GM18858 (cell line): ENCODE results near the gene ABCC4.

Experiments
- ATAC-seq: cut with Tn5 transposase; IDR thresholded peaks from one replicate; pipeline ENCODE4 v1.9.1; 2021; ENCODE audit not compliant: unreplicated experiment

ABCC4 gene, protein sequence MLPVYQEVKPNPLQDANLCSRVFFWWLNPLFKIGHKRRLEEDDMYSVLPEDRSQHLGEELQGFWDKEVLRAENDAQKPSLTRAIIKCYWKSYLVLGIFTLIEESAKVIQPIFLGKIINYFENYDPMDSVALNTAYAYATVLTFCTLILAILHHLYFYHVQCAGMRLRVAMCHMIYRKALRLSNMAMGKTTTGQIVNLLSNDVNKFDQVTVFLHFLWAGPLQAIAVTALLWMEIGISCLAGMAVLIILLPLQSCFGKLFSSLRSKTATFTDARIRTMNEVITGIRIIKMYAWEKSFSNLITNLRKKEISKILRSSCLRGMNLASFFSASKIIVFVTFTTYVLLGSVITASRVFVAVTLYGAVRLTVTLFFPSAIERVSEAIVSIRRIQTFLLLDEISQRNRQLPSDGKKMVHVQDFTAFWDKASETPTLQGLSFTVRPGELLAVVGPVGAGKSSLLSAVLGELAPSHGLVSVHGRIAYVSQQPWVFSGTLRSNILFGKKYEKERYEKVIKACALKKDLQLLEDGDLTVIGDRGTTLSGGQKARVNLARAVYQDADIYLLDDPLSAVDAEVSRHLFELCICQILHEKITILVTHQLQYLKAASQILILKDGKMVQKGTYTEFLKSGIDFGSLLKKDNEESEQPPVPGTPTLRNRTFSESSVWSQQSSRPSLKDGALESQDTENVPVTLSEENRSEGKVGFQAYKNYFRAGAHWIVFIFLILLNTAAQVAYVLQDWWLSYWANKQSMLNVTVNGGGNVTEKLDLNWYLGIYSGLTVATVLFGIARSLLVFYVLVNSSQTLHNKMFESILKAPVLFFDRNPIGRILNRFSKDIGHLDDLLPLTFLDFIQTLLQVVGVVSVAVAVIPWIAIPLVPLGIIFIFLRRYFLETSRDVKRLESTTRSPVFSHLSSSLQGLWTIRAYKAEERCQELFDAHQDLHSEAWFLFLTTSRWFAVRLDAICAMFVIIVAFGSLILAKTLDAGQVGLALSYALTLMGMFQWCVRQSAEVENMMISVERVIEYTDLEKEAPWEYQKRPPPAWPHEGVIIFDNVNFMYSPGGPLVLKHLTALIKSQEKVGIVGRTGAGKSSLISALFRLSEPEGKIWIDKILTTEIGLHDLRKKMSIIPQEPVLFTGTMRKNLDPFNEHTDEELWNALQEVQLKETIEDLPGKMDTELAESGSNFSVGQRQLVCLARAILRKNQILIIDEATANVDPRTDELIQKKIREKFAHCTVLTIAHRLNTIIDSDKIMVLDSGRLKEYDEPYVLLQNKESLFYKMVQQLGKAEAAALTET (N-terminal part only)

DNA sequence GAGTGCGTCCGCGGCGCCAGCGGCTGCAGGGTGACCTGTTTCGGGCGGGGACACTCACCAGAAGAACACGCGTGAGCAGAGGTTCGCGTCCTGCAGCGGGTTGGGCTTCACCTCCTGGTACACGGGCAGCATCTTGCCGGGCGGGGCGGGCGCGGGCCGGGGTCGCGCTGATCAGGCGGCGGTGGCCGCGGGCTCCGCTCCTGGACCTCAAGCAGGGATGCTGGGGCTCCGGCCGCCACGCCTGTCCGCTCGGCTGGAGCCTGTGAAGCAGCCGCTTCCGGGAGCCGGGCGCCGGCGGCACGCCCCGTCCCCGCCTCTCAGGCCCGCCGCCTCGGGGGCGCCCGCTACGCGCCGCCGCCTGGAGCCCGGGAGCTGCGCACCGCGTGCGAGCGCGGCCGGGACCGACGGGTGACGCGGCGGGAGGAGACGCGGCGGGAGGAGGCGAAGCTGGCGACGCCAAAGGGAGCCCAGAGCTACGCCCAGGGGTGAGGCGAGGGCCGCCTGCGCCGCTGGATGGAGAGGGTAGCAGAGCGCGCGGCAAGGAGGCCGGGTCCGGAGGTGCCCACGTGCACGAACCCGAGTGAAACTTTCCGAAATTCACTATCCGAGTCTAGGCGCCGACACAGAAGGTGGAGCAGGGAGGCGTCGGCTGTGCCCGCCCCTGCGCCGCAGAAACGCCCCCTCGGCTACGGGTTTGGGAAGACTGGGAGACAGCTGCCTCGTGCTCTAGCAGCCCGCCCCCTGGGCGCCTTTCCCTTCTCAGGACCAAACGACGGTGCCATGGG lies at the start of gene ABCC4:
ABCC4 (minus strand) TSS at position 269 of the 785 bp plus-strand sequence; CDS start at position 132, 137 bp downstream.
- peak; percentile 81 for ATAC-seq

DNA sequence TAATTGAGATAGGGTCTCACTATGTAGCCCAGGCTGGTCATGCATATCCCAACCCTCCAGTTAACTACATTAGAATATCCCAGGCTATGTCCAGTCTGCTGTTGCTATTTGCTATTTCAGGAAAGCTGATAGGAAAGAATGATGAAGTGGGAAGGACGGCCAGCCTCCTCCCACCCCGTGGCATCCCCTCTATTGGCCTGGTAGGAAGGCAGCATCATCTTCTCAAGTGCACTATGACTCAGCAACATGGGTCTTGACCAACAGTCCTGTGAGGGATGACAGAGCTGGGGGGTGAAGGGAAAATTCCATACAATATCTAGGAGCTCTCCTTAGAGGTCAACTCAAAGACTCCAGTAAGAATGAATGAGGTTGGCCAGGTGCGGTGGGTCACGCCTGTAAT lies 48.0 kb upstream of the ABCC4 start:
- ATAC-seq = no peak

GRCh38 chr13:95343944-95344343 lies 42.7 kb upstream of the ABCC4 start:
- ATAC-seq = no peak

DNA sequence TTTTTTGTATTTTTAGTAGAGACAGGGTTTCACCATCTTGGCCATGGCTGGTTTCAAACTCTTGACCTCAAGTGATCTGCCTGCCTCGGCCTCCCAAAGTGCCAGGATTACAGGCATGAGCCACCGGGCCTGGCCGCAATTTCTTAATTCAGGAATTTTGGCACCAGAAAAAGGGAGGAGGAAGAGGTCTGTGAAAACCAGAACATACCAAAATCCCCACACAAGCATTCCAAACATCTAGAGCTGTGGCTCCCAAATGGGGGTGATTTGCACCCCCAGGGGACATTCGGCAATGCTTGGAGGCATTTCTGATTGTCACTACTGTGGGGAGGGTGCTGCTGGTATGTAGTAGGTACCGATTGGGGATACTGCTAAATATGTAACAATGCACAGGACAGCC lies 40.2 kb upstream of the ABCC4 start:
- no peak for ATAC-seq

- no peak for ATAC-seq
Measured at GRCh38 chr13:95338905-95339304, 37.7 kb upstream of the ABCC4 start.

- ATAC-seq = no peak
Measured at GRCh38 chr13:95337597-95337996, 36.3 kb upstream of the ABCC4 start.

GRCh38 chr13:95335667-95336066 lies 34.4 kb upstream of the ABCC4 start:
- no peak for ATAC-seq

GRCh38 chr13:95328386-95328785 lies 27.1 kb upstream of the ABCC4 start:
- no peak for ATAC-seq

DNA sequence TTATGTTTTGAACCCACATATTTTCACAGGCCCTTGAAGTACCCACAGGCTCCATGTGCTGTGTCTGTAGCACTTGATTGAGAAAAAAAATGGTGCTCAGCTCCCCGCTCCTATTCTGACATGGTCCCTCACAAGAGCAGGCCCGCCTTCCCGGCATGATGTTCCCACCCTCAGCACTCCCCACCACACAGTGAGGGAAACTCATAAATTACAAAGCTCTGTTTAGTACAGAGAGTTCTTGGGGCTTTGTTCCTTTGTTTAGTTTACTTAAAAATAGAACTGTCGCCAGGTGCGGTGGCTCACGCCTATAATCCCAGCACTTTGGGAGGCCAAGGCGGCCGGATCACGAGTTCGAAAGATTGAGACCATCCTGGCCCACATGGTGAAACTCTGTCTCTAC lies 25.9 kb upstream of the ABCC4 start:
- ATAC-seq = no peak

GRCh38 chr13:95326695-95327094 lies 25.4 kb upstream of the ABCC4 start:
- ATAC-seq = no peak

GRCh38 chr13:95325485-95325884 lies 24.2 kb upstream of the ABCC4 start:
- ATAC-seq = no peak

- no peak for ATAC-seq
Measured at GRCh38 chr13:95323930-95324662, 22.8 kb upstream of the ABCC4 start.

- no peak for ATAC-seq
Measured at GRCh38 chr13:95319551-95320274, 18.5 kb upstream of the ABCC4 start.

DNA sequence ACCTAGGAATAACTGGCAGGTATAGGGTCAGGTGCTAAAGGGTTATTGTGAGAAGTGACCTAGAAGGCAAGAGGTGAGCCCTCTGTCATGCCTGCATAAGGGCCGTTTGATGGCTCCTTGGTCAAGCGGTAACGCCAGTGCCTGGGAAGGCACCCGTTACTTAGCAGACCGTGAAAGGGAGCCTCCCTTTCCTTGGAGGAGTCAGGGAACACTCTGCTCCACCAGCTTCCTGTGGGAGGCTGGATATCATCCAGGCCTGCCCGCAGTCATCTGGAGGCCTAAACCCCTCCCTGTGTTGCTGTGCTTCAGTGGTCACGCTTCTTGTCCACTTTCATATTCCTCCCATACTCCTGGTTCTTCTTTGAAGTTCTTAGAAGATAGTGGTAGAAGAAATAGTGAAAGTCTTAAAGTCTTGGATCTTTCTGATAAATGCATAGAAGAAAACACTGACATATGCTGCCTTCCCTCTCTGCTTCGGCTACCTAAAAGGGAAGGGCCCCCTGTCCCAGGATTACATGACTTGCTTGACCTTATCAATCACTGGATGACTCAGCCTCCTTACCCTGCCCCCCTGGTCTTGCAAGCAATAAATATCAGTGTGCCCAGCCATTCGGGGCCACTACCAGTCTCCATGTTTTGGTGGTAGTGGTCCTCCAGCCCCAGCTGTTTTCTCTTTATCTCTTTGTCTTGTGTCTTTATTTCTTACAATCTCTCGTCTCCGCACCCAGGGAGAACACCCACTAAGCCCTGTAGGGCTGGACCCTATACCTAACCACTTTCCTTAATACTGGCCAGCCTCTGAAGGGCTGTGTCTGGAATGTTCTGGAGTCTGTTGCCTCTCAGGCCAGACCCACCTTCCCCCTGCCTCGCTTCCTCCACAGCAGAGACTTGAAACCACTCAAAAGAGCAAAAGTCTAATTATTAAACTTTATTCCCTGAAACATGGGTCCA lies 16.1 kb upstream of the ABCC4 start:
- no peak for ATAC-seq

DNA sequence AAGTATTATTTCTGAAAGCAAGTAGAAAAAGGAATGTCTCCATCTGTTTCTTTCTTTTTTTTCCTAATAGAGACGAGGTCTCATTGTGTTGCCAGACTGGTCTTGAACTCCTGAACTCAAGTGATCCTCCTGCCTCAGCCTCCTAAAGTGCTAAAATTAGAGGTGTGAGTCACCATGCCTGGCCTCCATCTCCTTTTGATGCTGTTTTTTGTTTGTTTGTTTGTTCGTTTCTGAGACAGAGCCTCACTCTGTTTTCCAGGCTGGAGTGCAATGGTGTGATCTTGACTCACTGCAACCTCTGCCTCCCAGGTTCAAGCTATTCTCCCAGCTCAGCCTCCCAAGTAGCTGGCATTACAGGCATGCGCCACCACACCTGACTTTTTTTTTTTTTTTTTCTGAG lies 14.5 kb upstream of the ABCC4 start:
- ATAC-seq = no peak

GRCh38 chr13:95307507-95307906 lies 6.3 kb upstream of the ABCC4 start:
- ATAC-seq = no peak

GRCh38 chr13:95304453-95304852 lies 3.2 kb upstream of the ABCC4 start:
- ATAC-seq = no peak

- ATAC-seq = no peak
Measured at GRCh38 chr13:95301968-95302393, 730 bp upstream of the ABCC4 start.
